Measurements from ENCODE around the gene MED26. TPM values are rescaled to one million over a fixed set of nuclear protein-coding genes. Genes with fewer than 3 reads are reported as not detected.

MED26 gene
- total RNA-seq, 4 donors from 2014 or later = 12.0 to 16.6 (median 14.5) TPM

DNA sequence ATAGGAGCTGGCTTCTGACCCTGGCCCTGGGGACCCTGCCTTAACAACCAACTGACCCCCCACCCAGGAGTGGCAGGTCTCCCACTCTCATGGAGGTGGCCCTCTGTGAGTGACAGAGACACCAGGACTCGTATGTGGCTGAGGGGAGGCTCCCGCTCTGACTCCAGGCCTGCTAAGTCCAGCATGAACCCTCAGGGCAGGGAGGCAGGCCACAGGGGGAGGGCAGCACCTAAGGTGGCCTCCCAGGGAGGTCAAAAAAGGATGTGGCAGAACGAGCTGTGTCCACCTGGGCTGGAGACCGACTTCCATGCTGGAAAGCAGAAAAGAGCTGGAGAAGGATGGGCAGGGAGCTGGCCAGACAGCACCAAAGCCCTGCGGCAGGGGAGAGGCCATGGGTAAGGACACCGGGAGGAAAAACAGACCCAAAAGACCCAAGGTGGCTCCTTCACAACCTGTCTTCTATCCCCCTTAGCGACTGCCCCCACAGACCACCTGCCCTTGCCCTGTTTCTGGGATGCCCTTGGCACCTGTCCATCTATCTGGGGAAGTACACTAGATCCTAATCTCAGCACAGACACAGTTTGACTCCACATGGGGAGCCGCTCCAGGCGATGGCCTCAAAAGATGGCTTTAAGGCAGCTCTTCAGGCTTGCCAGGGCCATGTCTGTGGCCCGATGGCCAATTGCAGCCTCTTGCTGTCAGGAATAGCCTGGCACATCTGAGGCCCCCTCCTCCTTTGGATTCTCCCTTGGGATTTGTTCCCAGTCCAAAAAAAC lies 45.3 kb downstream of the MED26 start:
- 81 to 84% methylated on average over 10 of the region's 10 CpGs for WGBS, 2 donors
- no peak overlapping the region for H3K4me3 ChIP-seq (ENCODE audit: low read depth, poor library complexity, severe bottlenecking)
- intact Hi-C loops (cut with DNase I; ENCODE audit: low total_unique reads) = no loop called here
- TF ChIP-seq, protein P1, sequence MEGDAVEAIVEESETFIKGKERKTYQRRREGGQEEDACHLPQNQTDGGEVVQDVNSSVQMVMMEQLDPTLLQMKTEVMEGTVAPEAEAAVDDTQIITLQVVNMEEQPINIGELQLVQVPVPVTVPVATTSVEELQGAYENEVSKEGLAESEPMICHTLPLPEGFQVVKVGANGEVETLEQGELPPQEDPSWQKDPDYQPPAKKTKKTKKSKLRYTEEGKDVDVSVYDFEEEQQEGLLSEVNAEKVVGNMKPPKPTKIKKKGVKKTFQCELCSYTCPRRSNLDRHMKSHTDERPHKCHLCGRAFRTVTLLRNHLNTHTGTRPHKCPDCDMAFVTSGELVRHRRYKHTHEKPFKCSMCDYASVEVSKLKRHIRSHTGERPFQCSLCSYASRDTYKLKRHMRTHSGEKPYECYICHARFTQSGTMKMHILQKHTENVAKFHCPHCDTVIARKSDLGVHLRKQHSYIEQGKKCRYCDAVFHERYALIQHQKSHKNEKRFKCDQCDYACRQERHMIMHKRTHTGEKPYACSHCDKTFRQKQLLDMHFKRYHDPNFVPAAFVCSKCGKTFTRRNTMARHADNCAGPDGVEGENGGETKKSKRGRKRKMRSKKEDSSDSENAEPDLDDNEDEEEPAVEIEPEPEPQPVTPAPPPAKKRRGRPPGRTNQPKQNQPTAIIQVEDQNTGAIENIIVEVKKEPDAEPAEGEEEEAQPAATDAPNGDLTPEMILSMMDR (IDR thresholded peaks at IDR 0.05) = no peak
- no peak for DNase-seq (ENCODE audit: low spot score in 2 of 2)

DNA sequence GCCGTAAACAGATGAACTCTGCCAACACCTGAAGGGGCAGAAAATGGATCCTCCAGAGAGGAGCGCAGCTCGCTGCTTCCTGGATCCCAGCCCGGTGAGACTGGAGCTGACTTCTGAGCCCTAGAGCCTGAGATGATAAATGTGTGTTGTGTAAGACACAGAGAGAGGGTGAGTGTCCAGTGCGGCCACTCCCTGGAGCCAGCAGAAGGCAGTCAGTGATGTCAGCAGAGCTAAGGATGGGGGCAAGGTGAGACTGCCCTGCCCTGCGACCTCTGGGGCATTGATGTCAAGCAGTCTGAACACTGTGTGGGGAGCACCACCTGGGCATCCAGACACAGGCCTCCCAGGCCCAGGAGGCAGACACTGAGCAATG lies 46.0 kb downstream of the MED26 start:
- 81 to 83% methylated on average over 6 of the region's 6 CpGs for WGBS, 2 donors
- TF ChIP-seq, protein P1 (IDR thresholded peaks at IDR 0.05) = no peak
- TF ChIP-seq POLR2A (IDR thresholded peaks at IDR 0.05) = no peak
- no peak for DNase-seq (ENCODE audit: low spot score in 2 of 2)
- intact Hi-C loops (cut with DNase I; ENCODE audit: low total_unique reads) = no loop called here
- H3K4me3 ChIP-seq (ENCODE audit: low read depth, poor library complexity, severe bottlenecking) = no peak overlapping the region

DNA sequence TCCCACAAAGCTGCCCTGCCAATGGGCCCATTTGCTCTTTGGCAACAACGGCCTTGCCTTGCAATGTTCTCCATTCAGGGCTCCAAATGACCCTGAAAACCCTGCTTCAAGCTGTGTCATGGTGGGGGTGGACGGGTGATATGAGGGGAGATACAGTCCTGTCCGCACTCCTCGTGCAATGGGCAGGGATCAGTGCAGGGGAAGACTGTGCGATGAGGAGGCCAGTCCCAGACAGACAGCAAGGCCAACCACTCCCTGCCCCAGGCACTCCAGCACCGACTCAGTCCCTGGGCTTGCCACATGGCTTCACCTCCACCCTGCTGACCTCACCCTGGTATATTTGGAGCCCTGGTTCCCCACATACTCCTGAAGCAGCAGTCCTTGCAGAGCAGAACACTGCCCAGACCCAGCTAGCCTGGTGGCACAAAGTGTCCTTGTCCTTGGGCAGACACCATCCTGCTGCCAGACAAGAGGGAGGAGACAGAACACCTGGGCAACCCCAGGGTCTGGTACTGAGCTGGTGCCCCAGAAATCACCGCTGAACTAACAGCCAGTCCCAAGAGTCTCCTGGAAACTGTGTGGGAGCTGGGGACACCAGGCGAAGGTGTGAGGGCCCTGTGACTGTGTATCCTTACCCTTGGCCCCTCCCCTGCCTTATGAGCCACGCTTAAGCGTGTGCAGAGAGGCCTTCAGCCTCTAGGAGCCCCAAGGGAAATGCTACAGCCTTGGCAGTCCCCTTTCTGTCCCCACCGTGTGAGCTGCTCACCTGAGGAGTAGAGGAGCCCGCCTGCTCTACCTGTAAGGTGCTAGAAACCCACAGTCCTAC lies 46.6 kb downstream of the MED26 start:
- 68 to 70% methylated on average over 12 of the region's 12 CpGs for WGBS, 2 donors
- TF ChIP-seq, protein P1 (IDR thresholded peaks at IDR 0.05) = no peak
- no peak for TF ChIP-seq POLR2A (IDR thresholded peaks at IDR 0.05)
- no peak for DNase-seq (ENCODE audit: low spot score in 2 of 2)
- intact Hi-C loops (cut with DNase I; ENCODE audit: low total_unique reads) = no loop called here
- H3K4me3 ChIP-seq (ENCODE audit: low read depth, poor library complexity, severe bottlenecking) = no peak overlapping the region

DNA sequence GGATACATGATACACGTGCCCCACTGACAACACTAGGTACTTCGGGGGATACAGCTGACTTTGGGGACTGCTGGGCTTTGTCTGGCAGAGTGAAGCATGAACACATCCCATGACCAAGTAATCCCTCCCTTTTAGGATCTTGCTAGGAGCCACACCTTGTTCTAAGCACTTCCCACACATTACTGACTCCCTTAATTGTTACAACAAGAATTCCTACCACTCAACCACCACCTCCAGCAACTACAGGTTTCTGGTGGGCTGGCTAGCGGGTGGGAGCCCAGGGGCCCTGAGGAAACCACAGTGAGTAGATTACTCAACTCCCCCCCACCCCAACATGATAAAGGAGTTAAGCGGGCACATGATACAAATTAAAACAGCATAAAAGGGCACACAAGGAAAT lies 48.6 kb downstream of the MED26 start:
- DNase-seq (ENCODE audit: low spot score in 2 of 2) = no peak
- H3K4me3 ChIP-seq (ENCODE audit: low read depth, poor library complexity, severe bottlenecking) = no peak overlapping the region
- TF ChIP-seq, protein P1 (IDR thresholded peaks at IDR 0.05) = no peak
- no peak for TF ChIP-seq POLR2A (IDR thresholded peaks at IDR 0.05)
- intact Hi-C loops (cut with DNase I; ENCODE audit: low total_unique reads) = no loop called here
- WGBS, 2 donors = 68 to 69% methylated on average over 4 of the region's 4 CpGs

DNA sequence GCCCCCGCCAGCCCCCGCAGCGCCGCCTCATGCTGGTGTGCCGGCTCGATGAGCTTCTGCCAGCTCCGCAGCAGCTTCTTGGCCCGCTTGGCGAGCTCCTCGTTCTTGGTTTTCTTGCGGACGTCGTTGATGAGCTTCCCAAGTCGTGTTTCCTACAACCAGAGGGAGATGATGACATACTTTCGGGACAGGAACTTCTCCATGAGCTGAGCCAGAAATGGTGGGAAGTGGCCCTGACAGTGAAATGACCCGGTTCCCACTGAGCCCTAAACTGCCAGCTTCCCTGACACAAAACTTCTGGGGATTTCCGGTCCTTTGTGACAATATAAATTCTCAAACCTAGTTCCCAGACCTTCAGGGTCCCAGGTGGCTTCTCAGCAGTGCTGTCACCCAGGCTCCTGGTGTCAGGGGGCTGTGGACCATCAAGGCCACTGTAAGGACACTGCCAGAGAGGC lies 50.4 kb downstream of the MED26 start:
- DNase-seq (ENCODE audit: low spot score in 2 of 2) = no peak
- no peak overlapping the region for H3K4me3 ChIP-seq (ENCODE audit: low read depth, poor library complexity, severe bottlenecking)
- intact Hi-C loops (cut with DNase I; ENCODE audit: low total_unique reads) = no loop called here
- TF ChIP-seq, protein P1 (IDR thresholded peaks at IDR 0.05) = no peak
- TF ChIP-seq POLR2A (IDR thresholded peaks at IDR 0.05) = no peak
- WGBS, 2 donors = 77 to 80% methylated on average over 16 to 17 of the region's 17 CpGs

Data from lower leg skin (tissue), 4 donors.